ENCODE results near the gene TRIM65.
A peak's percentile ranks its signal among the peaks of the same experiment; 100 is the strongest.
"Not testable (repeated sequence)": the region's sequence is repeated elsewhere in the genome, so short reads cannot be mapped to it uniquely, and the experiment has no call there.

The TRIM65 gene

GRCh38 chr17:75874323-75875181 lies 22.2 kb downstream of the TRIM65 start:
- no peak for FAIRE-seq

DNA sequence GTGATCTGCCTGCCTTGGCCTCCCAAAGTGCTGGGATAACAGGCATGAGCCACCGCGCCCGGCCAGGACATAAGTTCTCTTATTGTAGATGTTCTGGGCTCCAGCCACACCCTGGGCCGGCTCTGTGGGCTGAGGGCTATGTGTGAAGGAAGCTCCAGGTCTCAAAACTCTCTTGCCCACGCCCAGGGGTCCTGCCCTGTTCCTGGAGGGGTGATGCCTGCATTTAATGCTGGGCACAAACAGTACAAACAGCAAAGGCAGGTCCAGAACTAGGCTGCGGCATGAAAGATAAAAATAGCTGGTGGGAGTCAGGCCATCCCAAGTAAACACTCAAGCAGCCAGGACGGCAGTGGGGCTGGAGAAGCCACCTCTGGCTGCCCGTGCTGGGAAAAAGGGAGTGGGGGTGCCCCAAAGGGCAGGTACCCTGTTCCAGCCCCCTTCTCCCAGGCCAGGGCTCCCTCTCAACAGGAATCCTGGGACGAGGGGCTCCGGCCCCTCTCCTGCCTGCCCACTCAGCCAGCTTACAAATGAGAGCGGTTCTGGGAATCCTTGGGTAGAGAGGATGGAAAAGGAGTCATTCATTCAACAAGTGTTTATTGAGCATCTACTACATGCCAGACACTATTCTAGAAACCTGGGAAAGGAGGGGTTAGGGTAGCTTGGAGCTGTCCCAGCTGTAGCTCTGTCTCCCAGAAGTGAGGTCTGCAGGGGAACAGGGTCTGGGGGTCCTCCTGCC lies 23.0 kb downstream of the TRIM65 start:
- FAIRE-seq: no peak

GRCh38 chr17:75872434-75873351 lies 24.1 kb downstream of the TRIM65 start:
- no peak for FAIRE-seq

- FAIRE-seq: not testable (repeated sequence)
These were observed 26.5 kb downstream of the TRIM65 start for GRCh38 chr17:75870228-75870627.

GRCh38 chr17:75869282-75870141 lies 27.2 kb downstream of the TRIM65 start:
- FAIRE-seq: no peak

GRCh38 chr17:75868730-75869281 lies 27.9 kb downstream of the TRIM65 start:
- FAIRE-seq: not testable (repeated sequence)

- FAIRE-seq: not testable (repeated sequence)
These were observed 31.2 kb downstream of the TRIM65 start for GRCh38 chr17:75865404-75866188.

DNA sequence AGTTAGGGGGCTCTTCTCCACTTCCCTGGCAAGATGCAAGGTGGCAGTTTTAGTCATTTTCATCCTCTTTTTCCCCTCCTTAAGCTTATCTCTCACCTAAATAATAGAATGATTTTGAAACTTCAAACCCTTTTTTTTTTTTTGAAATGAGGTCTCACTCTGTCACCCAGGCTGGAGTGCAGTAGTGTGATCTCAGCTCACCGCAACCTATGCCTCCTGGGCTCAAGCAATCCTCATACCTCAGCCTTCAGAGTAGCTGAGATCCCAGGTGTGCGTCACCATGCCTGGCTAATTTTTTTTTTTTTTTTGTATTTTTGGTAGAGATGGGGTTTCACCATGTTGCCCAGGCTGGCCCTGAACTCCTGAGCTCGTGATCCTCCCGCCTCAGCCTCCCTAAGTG lies 31.9 kb downstream of the TRIM65 start:
- not testable (repeated sequence) for FAIRE-seq

DNA sequence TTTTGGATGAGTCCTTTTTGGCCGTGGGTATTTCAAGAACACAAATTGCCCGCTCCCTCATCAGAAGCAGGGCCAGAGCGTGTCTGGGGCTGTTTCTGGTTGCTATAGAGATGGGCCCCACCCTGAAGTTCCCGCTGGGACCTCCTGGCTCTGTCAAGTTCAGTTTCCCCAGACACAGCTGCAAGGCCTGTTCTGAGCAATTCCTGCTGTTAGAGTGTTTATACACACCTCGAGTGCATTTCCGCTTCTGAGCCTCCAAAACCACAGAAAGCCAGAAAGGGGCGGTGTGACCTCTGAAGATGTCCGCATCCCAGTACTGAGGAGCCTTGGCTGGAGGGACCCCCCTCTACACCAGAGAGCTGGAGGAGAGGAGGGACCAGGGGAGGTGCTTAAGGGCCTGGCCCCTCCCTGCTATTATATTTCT lies 32.3 kb downstream of the TRIM65 start:
- FAIRE-seq: no peak

GRCh38 chr17:75861927-75862317 lies 34.8 kb downstream of the TRIM65 start:
- no peak for FAIRE-seq

DNA sequence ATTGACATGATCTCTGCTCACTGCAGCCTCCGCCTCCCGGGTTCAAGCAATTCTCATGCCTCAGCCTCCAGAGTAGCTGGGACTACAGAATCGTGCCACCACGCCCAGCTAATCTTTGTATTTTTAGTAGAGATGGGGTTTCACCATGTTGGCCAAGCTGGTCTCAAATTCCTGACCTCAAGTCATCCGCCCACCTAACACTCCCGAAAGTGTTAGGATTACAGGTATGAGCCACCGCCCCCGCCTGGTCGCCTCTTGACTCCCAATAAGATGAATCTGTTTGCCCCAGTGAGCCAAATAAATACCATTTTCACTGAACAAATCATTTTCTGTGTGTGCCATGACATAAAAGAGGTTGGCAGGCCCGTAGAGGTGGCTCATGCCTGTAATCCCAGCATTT lies 37.4 kb downstream of the TRIM65 start:
- FAIRE-seq: not testable (repeated sequence)

DNA sequence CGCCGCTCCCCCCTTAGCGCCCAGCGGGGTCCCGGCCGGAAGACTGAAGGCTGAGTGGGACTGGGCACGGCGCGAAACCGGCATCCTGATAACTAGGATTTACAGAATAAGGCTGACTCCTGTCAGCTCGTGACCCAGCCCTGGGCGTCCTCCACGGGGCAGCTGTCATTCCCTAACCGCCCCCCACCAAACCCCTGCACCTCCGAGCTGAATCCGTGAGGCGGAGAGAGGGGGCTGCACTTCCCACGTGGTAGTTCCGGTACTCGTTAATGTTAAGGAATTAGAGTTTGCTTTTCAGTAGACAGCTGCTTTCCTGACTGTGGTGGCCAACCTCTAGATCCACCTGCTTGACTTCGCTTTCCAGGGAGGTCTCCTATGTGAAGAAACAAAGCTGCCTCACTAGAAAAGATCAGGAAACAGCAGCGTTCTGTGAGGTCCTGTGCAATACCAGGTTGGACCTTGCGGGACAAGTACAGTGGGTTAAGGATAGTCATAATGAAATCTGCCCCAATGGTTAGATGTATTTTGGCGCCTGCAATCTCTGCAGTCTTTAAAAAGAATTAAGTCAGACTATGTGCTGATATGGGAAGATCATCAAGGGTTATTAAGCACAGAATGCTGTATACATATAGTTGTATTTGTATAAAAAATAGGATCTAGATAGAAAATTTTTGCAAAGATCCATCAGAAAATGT lies 40.5 kb downstream of the TRIM65 start:
- FAIRE-seq: no peak

DNA sequence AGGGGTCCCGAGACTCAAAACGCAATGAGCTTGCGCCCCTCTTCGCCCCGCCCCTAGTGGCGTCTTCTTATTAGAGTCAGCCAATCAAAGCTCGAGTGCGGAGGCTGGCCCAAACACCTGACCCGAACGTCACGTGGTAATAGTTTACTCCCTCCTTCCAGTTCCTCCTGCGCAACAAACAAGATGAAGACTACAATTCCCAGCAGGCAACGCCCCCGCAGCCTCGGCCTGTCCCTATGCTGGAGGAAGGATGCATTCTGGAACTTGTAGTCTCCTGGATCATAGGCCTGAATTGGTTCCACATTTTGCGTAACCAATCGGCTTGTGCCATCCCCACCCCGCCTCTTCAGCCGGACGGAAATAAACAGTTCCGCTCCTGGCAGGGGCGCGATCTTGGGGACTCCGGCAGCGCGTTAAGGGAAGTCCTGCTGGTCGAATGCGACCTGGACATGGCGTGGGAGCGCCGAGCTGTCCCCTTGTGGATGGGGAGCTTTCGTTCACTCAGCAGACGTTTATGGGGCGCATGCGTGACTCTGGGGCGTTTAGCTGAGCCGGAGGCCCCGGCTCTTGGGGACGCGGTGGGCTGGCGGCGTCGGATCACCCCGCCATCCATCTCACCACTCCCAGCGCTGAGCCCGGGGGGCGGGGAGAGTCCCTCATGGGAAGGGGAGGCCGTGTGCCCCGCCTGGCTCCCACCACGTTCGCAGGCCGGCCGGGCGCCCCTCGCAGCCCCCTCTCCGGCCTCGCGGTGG lies 41.3 kb downstream of the TRIM65 start, which contains the start of gene WBP2:
TSS of gene WBP2 (minus strand) at position 26 of the 752 bp plus-strand sequence. CDS start 38 bp downstream, outside the sequence.
- peak; percentile 99 for FAIRE-seq

DNA sequence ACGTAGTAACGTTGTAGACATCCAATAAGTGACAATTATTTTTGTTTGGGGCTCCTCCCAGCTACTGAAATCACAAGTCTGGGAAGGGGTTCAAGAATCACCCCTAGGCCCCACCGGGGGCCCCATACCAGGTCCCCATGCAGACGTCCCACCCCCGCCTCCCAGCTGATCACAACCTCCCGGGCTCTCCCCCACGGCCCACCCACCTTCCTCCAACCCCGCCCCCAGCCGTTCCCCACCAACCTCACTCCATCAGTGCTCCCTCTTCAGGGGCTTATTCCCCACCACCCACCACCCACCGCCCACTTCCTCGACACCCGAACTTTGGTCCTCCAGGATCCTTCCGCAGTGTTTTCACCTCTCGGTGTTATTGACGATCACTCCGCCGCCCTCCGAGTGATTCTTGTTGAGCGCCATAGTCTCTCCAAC lies 41.9 kb downstream of the TRIM65 start:
- FAIRE-seq: no peak

- FAIRE-seq: no peak
These were observed 42.5 kb downstream of the TRIM65 start for GRCh38 chr17:75854101-75854748.

GRCh38 chr17:75853433-75853832 lies 43.3 kb downstream of the TRIM65 start:
- FAIRE-seq: no peak

DNA sequence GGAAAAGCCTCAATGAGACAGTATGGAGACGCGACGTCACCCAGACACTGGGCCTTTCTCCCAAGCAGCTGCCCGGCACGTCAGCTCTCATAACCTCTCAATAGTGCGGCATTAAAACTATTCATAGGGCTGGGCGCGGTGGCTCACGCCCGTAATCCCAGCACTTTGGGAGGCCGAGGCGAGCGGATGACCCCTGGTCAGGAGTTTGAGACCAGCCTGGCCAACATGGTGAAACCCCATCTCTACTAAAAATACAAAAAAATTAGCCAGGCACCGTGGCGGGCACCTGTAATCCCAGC lies 45.1 kb downstream of the TRIM65 start:
- FAIRE-seq: not testable (repeated sequence)

GRCh38 chr17:75850928-75851692 lies 45.6 kb downstream of the TRIM65 start:
- FAIRE-seq: no peak

Data from G401.6 (cell line).